WI38 (cell line): ENCODE measurements around the gene NRG3.

Source experiments
- H3K4me3 ChIP-seq: 2 replicates; pipeline ENCODE4 v1.5.1; 2011; ENCODE audit warnings: low read depth, mild to moderate bottlenecking, control low read depth, low read length
- CTCF ChIP-seq: IDR thresholded peaks from 2 replicates; pipeline ENCODE4 v1.5.1; 2012; ENCODE audit warnings: low read depth, mild to moderate bottlenecking, control low read depth, low read length

Gene NRG3

GRCh38 chr10:82535457-82535856 is 660.5 kb downstream of the NRG3 start:
- no peak for TF ChIP-seq CTCF

GRCh38 chr10:82536668-82537067 is 661.7 kb downstream of the NRG3 start:
- TF ChIP-seq CTCF: no peak
- H3K4me3 ChIP-seq: no peak overlapping the region

More at GRCh38 chr10:82535457-82535856, 660.5 kb downstream of the NRG3 start:
- no peak overlapping the region for H3K4me3 ChIP-seq

- H3K4me3 ChIP-seq: no peak overlapping the region
- no peak for TF ChIP-seq CTCF
Measured at GRCh38 chr10:82538272-82538671, 663.3 kb downstream of the NRG3 start.

- no peak for TF ChIP-seq CTCF
- no peak overlapping the region for H3K4me3 ChIP-seq
Measured at GRCh38 chr10:82543631-82544030, 668.6 kb downstream of the NRG3 start.

GRCh38 chr10:82544377-82544776 is 669.4 kb downstream of the NRG3 start:
- no peak overlapping the region for H3K4me3 ChIP-seq
- TF ChIP-seq CTCF: no peak

- H3K4me3 ChIP-seq: no peak overlapping the region
- TF ChIP-seq CTCF: no peak
Measured at GRCh38 chr10:82551506-82551905, 676.5 kb downstream of the NRG3 start.

- TF ChIP-seq CTCF: no peak
- H3K4me3 ChIP-seq: no peak overlapping the region
Measured at GRCh38 chr10:82552267-82552666, 677.3 kb downstream of the NRG3 start.
